ENCODE measurements around the gene ARHGAP42.

DNA sequence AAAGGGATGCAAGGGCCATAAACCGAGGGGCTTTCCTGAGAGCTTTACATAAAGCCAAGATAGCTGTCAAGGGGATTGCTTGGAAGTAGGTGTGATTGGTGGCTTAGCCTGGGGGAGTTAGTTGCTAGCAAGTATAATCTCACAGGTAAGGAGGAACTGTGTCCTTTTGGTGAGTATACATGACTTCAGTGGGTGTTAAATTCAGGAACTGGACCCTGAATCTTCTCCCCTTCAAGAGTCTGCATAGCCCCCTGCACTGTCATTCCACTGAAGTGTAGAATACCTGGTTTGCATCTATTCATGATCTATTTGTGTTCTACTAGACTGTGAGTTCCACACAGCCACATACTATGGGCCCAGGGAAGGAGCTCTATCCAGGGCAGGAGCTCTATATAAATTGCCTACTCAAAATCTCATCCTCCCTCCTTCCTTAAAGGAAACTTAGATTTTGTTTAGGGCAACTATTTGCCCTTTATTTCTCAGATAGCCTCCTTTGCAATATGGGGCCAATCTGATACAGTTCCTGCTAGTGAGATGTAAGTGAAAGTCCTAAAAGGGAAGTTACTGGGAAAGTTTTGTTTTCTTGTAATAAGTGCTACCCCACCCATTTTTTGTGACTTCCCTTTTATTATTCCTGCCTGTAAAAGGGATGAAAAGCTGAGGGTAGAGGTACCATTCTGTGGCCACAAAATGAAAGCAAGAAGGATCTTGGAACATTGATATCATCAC lies 322.0 kb downstream of the ARHGAP42 start:
- TF ChIP-seq, protein P1, sequence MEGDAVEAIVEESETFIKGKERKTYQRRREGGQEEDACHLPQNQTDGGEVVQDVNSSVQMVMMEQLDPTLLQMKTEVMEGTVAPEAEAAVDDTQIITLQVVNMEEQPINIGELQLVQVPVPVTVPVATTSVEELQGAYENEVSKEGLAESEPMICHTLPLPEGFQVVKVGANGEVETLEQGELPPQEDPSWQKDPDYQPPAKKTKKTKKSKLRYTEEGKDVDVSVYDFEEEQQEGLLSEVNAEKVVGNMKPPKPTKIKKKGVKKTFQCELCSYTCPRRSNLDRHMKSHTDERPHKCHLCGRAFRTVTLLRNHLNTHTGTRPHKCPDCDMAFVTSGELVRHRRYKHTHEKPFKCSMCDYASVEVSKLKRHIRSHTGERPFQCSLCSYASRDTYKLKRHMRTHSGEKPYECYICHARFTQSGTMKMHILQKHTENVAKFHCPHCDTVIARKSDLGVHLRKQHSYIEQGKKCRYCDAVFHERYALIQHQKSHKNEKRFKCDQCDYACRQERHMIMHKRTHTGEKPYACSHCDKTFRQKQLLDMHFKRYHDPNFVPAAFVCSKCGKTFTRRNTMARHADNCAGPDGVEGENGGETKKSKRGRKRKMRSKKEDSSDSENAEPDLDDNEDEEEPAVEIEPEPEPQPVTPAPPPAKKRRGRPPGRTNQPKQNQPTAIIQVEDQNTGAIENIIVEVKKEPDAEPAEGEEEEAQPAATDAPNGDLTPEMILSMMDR (IDR thresholded peaks at IDR 0.05; ENCODE audit: low read depth, low read length, missing input control): no peak
- TF ChIP-seq RAD21 (IDR thresholded peaks at IDR 0.05): no peak
- no peak for TF ChIP-seq HNF4G (IDR thresholded peaks at IDR 0.05)
- no peak for TF ChIP-seq MAX (IDR thresholded peaks at IDR 0.05)
- TF ChIP-seq ZBTB33 (IDR thresholded peaks at IDR 0.05): no peak
- no peak for TF ChIP-seq ATF3 (IDR thresholded peaks at IDR 0.05)
- no peak for TF ChIP-seq GABPA (IDR thresholded peaks at IDR 0.05 in 1 of 2, conservative IDR thresholded peaks at IDR 0.05 in 1 of 2)
- TF ChIP-seq TAF1 (conservative IDR thresholded peaks at IDR 0.05): no peak
- TF ChIP-seq YY1 (IDR thresholded peaks at IDR 0.05): no peak

All from liver (tissue), 3 donors.